ENCODE results near the gene ACVR1C. TPM values are rescaled to one million over a fixed set of nuclear protein-coding genes. Genes with fewer than 3 reads are reported as not detected.

ACVR1C gene
- total RNA-seq, 1 experiment from 2014 or later, result 2.1 TPM

GRCh38 chr2:157565550-157565949 is 63.1 kb downstream of the ACVR1C start:
- Histone ChIP-seq H3K4me1 (no peaks in the 10 kb centered on the region; the same call in 1 of the 2 replicates), H3K9me3 (0 out of 2 replicates have a peak, but pooled peaks cover 3% of the 10 kb centered on the region), H3K4me3 (ENCODE audit: low read depth, low read length) (no peak overlapping the region), H3K27me3 (replicated peaks; ENCODE audit: control insufficient read depth, insufficient read depth, low read length) (no peaks in the 10 kb centered on the region), H3K36me3 (ENCODE audit: control insufficient read depth, insufficient read depth, low read length) (no peaks in the 10 kb centered on the region)
- no peaks in the 10 kb centered on the region for H3K36me3 Mint-ChIP-seq (ENCODE audit: insufficient read depth, unreplicated experiment)
- no TSS peak for BruUV-seq (replicated peaks)
- peaks cover 12% of the 10 kb centered on the region for H3K9me3 Mint-ChIP-seq (ENCODE audit: unreplicated experiment)
- H3K27me3 Mint-ChIP-seq (ENCODE audit: insufficient read depth, unreplicated experiment), result no peaks in the 10 kb centered on the region
- H3K27ac Mint-ChIP-seq (ENCODE audit: unreplicated experiment), result no peak overlapping the region
- H3K4me3 Mint-ChIP-seq (ENCODE audit: unreplicated experiment), result no peak overlapping the region
- POLR2A ChIA-PET, result no interaction called here
- H3K4me1 Mint-ChIP-seq (ENCODE audit: low read depth, unreplicated experiment), result no peaks in the 10 kb centered on the region
- CTCF ChIA-PET, result no interaction called here
- DNase-seq, result no peak
- intact Hi-C loops (cut with micrococcal nuclease; ENCODE audit: unreplicated experiment), result no loop called here
- TF ChIP-seq CTCF (IDR thresholded peaks at IDR 0.05; ENCODE audit: insufficient read depth in 1 of 2, low read depth in 1 of 2, low read length in 1 of 2, severe bottlenecking in 1 of 2, unreplicated experiment in 1 of 2), result no peak

GRCh38 chr2:157559890-157560289 is 68.8 kb downstream of the ACVR1C start:
- Histone ChIP-seq H3K27me3 (replicated peaks; ENCODE audit: control insufficient read depth, insufficient read depth, low read length) (no peaks in the 10 kb centered on the region), H3K4me3 (ENCODE audit: low read depth, low read length) (no peak overlapping the region), H3K36me3 (ENCODE audit: control insufficient read depth, insufficient read depth, low read length) (no peaks in the 10 kb centered on the region), H3K4me1 (no peaks in the 10 kb centered on the region), H3K9me3 (no peaks in the 10 kb centered on the region)
- BruUV-seq (replicated peaks), result no TSS peak
- intact Hi-C loops (cut with micrococcal nuclease; ENCODE audit: unreplicated experiment), result no loop called here
- no peak for DNase-seq
- Mint-ChIP-seq H3K27me3 (ENCODE audit: insufficient read depth, unreplicated experiment) (no peaks in the 10 kb centered on the region), H3K4me1 (ENCODE audit: low read depth, unreplicated experiment) (peaks cover 7% of the 10 kb centered on the region), H3K27ac (ENCODE audit: unreplicated experiment) (no peak overlapping the region), H3K36me3 (ENCODE audit: insufficient read depth, unreplicated experiment) (no peaks in the 10 kb centered on the region), H3K4me3 (ENCODE audit: unreplicated experiment) (no peak overlapping the region), H3K9me3 (ENCODE audit: unreplicated experiment) (peaks cover 12% of the 10 kb centered on the region)
- no peak for TF ChIP-seq CTCF (IDR thresholded peaks at IDR 0.05; ENCODE audit: insufficient read depth in 1 of 2, low read depth in 1 of 2, low read length in 1 of 2, severe bottlenecking in 1 of 2, unreplicated experiment in 1 of 2)
- POLR2A ChIA-PET, result no interaction called here
- CTCF ChIA-PET, result interaction anchor here (1.5 kb wide), 1 partner anchor 68 kb away, joined by 3 read pairs; no protein-coding TSS in a partner anchor

- ChIA-PET POLR2A (no interaction called here), CTCF (interaction anchor here (1.5 kb wide), 1 partner anchor 69 kb away, joined by 3 read pairs; no protein-coding TSS in a partner anchor)
- Mint-ChIP-seq H3K36me3 (ENCODE audit: insufficient read depth, unreplicated experiment) (no peaks in the 10 kb centered on the region), H3K27me3 (ENCODE audit: insufficient read depth, unreplicated experiment) (no peaks in the 10 kb centered on the region), H3K4me3 (ENCODE audit: unreplicated experiment) (no peak overlapping the region), H3K4me1 (ENCODE audit: low read depth, unreplicated experiment) (peaks cover 7% of the 10 kb centered on the region), H3K27ac (ENCODE audit: unreplicated experiment) (no peak overlapping the region), H3K9me3 (ENCODE audit: unreplicated experiment) (peaks cover 12% of the 10 kb centered on the region)
- intact Hi-C loops (cut with micrococcal nuclease; ENCODE audit: unreplicated experiment), result no loop called here
- no peak for DNase-seq
- H3K4me3 ChIP-seq (ENCODE audit: low read depth, low read length), result no peak overlapping the region
- H3K4me1 ChIP-seq, result no peaks in the 10 kb centered on the region
- no peak for TF ChIP-seq CTCF (IDR thresholded peaks at IDR 0.05; ENCODE audit: insufficient read depth in 1 of 2, low read depth in 1 of 2, low read length in 1 of 2, severe bottlenecking in 1 of 2, unreplicated experiment in 1 of 2)
- no peaks in the 10 kb centered on the region for H3K27me3 ChIP-seq (replicated peaks; ENCODE audit: control insufficient read depth, insufficient read depth, low read length)
- no TSS peak for BruUV-seq (replicated peaks)
- no peaks in the 10 kb centered on the region for H3K9me3 ChIP-seq
- H3K36me3 ChIP-seq (ENCODE audit: control insufficient read depth, insufficient read depth, low read length), result no peaks in the 10 kb centered on the region
Measured at GRCh38 chr2:157559461-157559860, 69.2 kb downstream of the ACVR1C start.

All from Caco-2 (cell line).